Prostate gland (tissue), 2 donors: ENCODE measurements around the gene ZP3.
"Not testable (repeated sequence)": the region's sequence is repeated elsewhere in the genome, so short reads cannot be mapped to it uniquely, and the experiment has no call there.

Source experiments
- CTCF ChIP-seq, 4 experiments: fragments of 200-600 bp in 2 of 4; fragments of 450-650 bp in 2 of 4; sonication (generic) in 2 of 4; IDR thresholded peaks; 1 replicate in 3 of 4; 2 replicates in 1 of 4; pipeline ENCODE4 v1.5.1; 2016 to 2019; ENCODE audit warnings: antibody characterized with exemption in 4 of 4, mild to moderate bottlenecking in 2 of 4, moderate library complexity in 2 of 4
- POLR2AphosphoS5 ChIP-seq: sonication (generic); formaldehyde crosslinking; IDR thresholded peaks from one replicate; pipeline ENCODE4 v1.6.1; 2017; ENCODE audit warnings: antibody characterized with exemption

DNA sequence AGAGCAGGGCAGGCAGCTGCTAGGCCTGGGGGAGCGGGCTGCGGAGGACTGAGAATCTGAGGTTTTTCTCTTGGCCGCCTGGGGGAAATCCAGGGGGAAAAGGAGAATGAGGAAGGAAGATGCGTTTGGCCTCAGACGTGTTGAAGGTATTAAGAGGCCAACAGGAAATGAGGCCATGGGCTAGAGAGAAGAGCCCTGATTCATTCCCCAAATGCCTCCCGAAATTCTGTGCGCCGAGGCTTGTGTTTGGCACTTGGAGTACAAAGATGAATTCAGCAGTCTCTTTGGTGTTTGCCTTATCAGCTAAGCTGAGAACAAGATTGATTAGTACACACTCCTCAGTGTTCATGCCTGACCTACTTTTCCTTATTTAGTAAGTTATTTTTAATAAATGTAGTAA lies 41.2 kb downstream of the ZP3 start:
- not testable (repeated sequence) for TF ChIP-seq CTCF (IDR thresholded peaks at IDR 0.05); POLR2AphosphoS5
